DOHH2 (cell line): Measurements from ENCODE around the gene CDK5RAP3.

Experiments used
- H3F3A ChIP-seq: fragments of 200-600 bp; sonication (generic), shearing (Covaris generic); 2 replicates; pipeline ENCODE4 v1.6.0; 2016; ENCODE audit warnings: antibody characterized with exemption, mild to moderate bottlenecking; ENCODE audit not compliant: control insufficient read depth, insufficient read depth
- H3K27ac ChIP-seq: fragments of 200-600 bp; sonication (generic); 2 replicates; pipeline ENCODE4 v1.5.1; 2014; ENCODE audit warnings: low read depth, mild to moderate bottlenecking, low read length, moderate library complexity
- H3K27me3 ChIP-seq: fragments of 200-600 bp; sonication (generic); 2 replicates; pipeline ENCODE4 v1.6.1; 2014; ENCODE audit warnings: mild to moderate bottlenecking, low read length, mixed read lengths; ENCODE audit not compliant: control insufficient read depth
- H3K36me3 ChIP-seq: fragments of 200-600 bp; sonication (generic); 2 replicates; pipeline ENCODE4 v1.6.1; 2014; ENCODE audit warnings: mild to moderate bottlenecking, low read length, moderate library complexity, mixed read lengths; ENCODE audit not compliant: control insufficient read depth
- H3K4me1 ChIP-seq: fragments of 200-600 bp; sonication (generic); 2 replicates; pipeline ENCODE4 v1.6.1; 2014; ENCODE audit warnings: mild to moderate bottlenecking, low read length, mixed read lengths; ENCODE audit not compliant: control insufficient read depth
- H3K4me2 ChIP-seq: fragments of 200-600 bp; sonication (generic); 2 replicates; pipeline ENCODE4 v1.6.0; 2014; ENCODE audit warnings: mild to moderate bottlenecking, low read length, moderate library complexity
- H3K4me3 ChIP-seq: fragments of 200-600 bp; sonication (generic); 2 replicates; pipeline ENCODE4 v1.5.1; 2014; ENCODE audit warnings: mild to moderate bottlenecking, low read length, mixed read lengths
- H3K79me2 ChIP-seq: fragments of 200-600 bp; sonication (generic); 2 replicates; pipeline ENCODE4 v1.6.1; 2014; ENCODE audit warnings: mild to moderate bottlenecking, low read length, mixed read lengths; ENCODE audit not compliant: control insufficient read depth
- H3K9me2 ChIP-seq: fragments of 200-600 bp; sonication (generic); replicated peaks from 2 replicates; pipeline ENCODE4 v1.6.1; 2014; ENCODE audit warnings: mild to moderate bottlenecking, low read length, mixed read lengths; ENCODE audit not compliant: control insufficient read depth
- H3K9me3 ChIP-seq: fragments of 200-600 bp; sonication (generic); 2 replicates; pipeline ENCODE4 v1.6.1; 2014; ENCODE audit warnings: antibody characterized with exemption, low read length, mixed read lengths; ENCODE audit not compliant: control insufficient read depth, insufficient read depth
- H4K20me1 ChIP-seq: fragments of 200-600 bp; sonication (generic); 2 replicates; pipeline ENCODE4 v1.6.0; 2014; ENCODE audit warnings: low read depth, mild to moderate bottlenecking, antibody characterized with exemption, low read length, moderate library complexity; ENCODE audit not compliant: control insufficient read depth, insufficient read depth
- CTCF ChIP-seq: fragments of 200-600 bp; sonication (generic); IDR thresholded peaks from one replicate; pipeline ENCODE4 v1.5.1; 2014; ENCODE audit warnings: antibody characterized with exemption, mild to moderate bottlenecking, low read depth, low read length; ENCODE audit not compliant: poor library complexity, severe bottlenecking
- EZH2phosphoT487 ChIP-seq: fragments of 200-600 bp; sonication (generic); IDR thresholded peaks from 2 replicates; pipeline ENCODE4 v1.6.1; 2017; ENCODE audit warnings: borderline replicate concordance, mild to moderate bottlenecking, antibody characterized with exemption, low read length, moderate library complexity, mixed read lengths

CDK5RAP3 gene

GRCh38 chr17:48012654-48013053 is 41.7 kb downstream of the CDK5RAP3 start:
- Histone ChIP-seq H3K4me2 (peak overlapping the region; percentile 89), H3K79me2 (no peaks in the 10 kb centered on the region), H3K9me2 (no peaks in the 10 kb centered on the region), H4K20me1 (no peaks in the 10 kb centered on the region), H3K36me3 (no peaks in the 10 kb centered on the region), H3K27ac (no peak overlapping the region), H3K4me1 (peaks cover 14% of the 10 kb centered on the region), H3K9me3 (no peaks in the 10 kb centered on the region), H3K4me3 (peak overlapping the region; percentile 71), H3K27me3 (peaks cover 57% of the 10 kb centered on the region), H3F3A (peaks cover 4% of the 10 kb centered on the region)
- TF ChIP-seq CTCF (no peak), EZH2phosphoT487 (no peak)

GRCh38 chr17:48013876-48014594 is 43.1 kb downstream of the CDK5RAP3 start:
- Histone ChIP-seq H3K9me2 (no peaks in the 10 kb centered on the region), H4K20me1 (no peaks in the 10 kb centered on the region), H3K9me3 (no peaks in the 10 kb centered on the region), H3K36me3 (no peaks in the 10 kb centered on the region), H3K27ac (no peak overlapping the region), H3K4me2 (no peak overlapping the region), H3K4me3 (no peak overlapping the region), H3K79me2 (no peaks in the 10 kb centered on the region), H3K27me3 (peaks cover 51% of the 10 kb centered on the region), H3K4me1 (peaks cover 14% of the 10 kb centered on the region), H3F3A (peaks cover 4% of the 10 kb centered on the region)
- TF ChIP-seq EZH2phosphoT487 (no peak), CTCF (no peak)

GRCh38 chr17:48014595-48015111 is 43.7 kb downstream of the CDK5RAP3 start:
- H3K4me2 ChIP-seq = no peak overlapping the region
- no peaks in the 10 kb centered on the region for H3K9me2 ChIP-seq
- H4K20me1 ChIP-seq = no peaks in the 10 kb centered on the region
- H3K36me3 ChIP-seq = no peaks in the 10 kb centered on the region
- no peak for TF ChIP-seq CTCF
- no peak for TF ChIP-seq EZH2phosphoT487
- no peaks in the 10 kb centered on the region for H3K79me2 ChIP-seq
- peaks cover 14% of the 10 kb centered on the region for H3K4me1 ChIP-seq
- no peaks in the 10 kb centered on the region for H3K9me3 ChIP-seq
- H3F3A ChIP-seq = peaks cover 4% of the 10 kb centered on the region
- H3K27me3 ChIP-seq = peaks cover 55% of the 10 kb centered on the region
- H3K4me3 ChIP-seq = no peak overlapping the region
- no peak overlapping the region for H3K27ac ChIP-seq
